Neural cell (in vitro differentiated cells): Measurements from ENCODE around the gene CDC23. TPM values are rescaled to one million over a fixed set of nuclear protein-coding genes. Genes with fewer than 3 reads are reported as not detected.
"Not testable (repeated sequence)": the region's sequence is repeated elsewhere in the genome, so short reads cannot be mapped to it uniquely, and the experiment has no call there.

Source experiments
- H2AFZ ChIP-seq: fragments of 200-600, 300-800 bp; sonication (generic), shearing (Covaris generic); 2 replicates; pipeline ENCODE4 v1.6.0; 2014; ENCODE audit warnings: low read depth, mild to moderate bottlenecking, antibody characterized with exemption, low read length, moderate library complexity
- H3F3A ChIP-seq: fragments of 200-600 bp; shearing (Covaris generic); 2 replicates; pipeline ENCODE4 v1.6.1; 2016; ENCODE audit warnings: mild to moderate bottlenecking, moderate library complexity, mixed read lengths, antibody characterized with exemption, low read length; ENCODE audit not compliant: insufficient read depth, poor library complexity, severe bottlenecking
- H3K27ac ChIP-seq: fragments of 200-600, 300-800 bp; sonication (generic), shearing (Covaris generic); 2 replicates; pipeline ENCODE4 v1.5.1; 2014; ENCODE audit warnings: mild to moderate bottlenecking, low read length, moderate library complexity
- H3K27me3 ChIP-seq: fragments of 300-800, 200-600 bp; sonication (generic), shearing (Covaris generic); 2 replicates; pipeline ENCODE4 v1.6.0; 2014; ENCODE audit warnings: mild to moderate bottlenecking, low read depth, low read length, moderate library complexity; ENCODE audit not compliant: insufficient read depth
- H3K36me3 ChIP-seq: fragments of 300-800, 200-600 bp; sonication (generic), shearing (Covaris generic); 2 replicates; pipeline ENCODE4 v1.5.1; 2014; ENCODE audit warnings: mild to moderate bottlenecking, antibody characterized with exemption, low read length, moderate library complexity; ENCODE audit not compliant: insufficient read depth
- H3K4me2 ChIP-seq: fragments of 300-800, 200-600 bp; sonication (generic), shearing (Covaris generic); 2 replicates; pipeline ENCODE4 v1.6.0; 2014; ENCODE audit warnings: mild to moderate bottlenecking, low read length
- H3K4me3 ChIP-seq: fragments of 300-800, 200-600 bp; sonication (generic), shearing (Covaris generic); 2 replicates; pipeline ENCODE4 v1.5.1; 2014; ENCODE audit warnings: mild to moderate bottlenecking, low read length, moderate library complexity
- H3K79me2 ChIP-seq: fragments of 200-600 bp; shearing (Covaris generic); replicated peaks from 2 replicates; pipeline ENCODE4 v1.6.0; 2014; ENCODE audit warnings: mild to moderate bottlenecking, low read length, moderate library complexity; ENCODE audit not compliant: insufficient read depth
- H3K9ac ChIP-seq: fragments of 300-800, 200-600 bp; sonication (generic), shearing (Covaris generic); 2 replicates; pipeline ENCODE4 v1.6.1; 2016; ENCODE audit warnings: mild to moderate bottlenecking, low read length, mixed read lengths
- H3K9me2 ChIP-seq: fragments of 200-600 bp; shearing (Covaris generic); 2 replicates; pipeline ENCODE4 v1.6.1; 2016; ENCODE audit warnings: mild to moderate bottlenecking, low read length, mixed read lengths; ENCODE audit not compliant: insufficient read depth
- H3K9me3 ChIP-seq: fragments of 200-600, 300-800 bp; sonication (generic), shearing (Covaris generic); 2 replicates; pipeline ENCODE4 v1.6.1; 2016; ENCODE audit warnings: mild to moderate bottlenecking, mixed run types, low read length, moderate library complexity, mixed read lengths
- H4K20me1 ChIP-seq: fragments of 200-600 bp; shearing (Covaris generic); 2 replicates; pipeline ENCODE4 v1.6.1; 2016; ENCODE audit warnings: mild to moderate bottlenecking, mixed run types; ENCODE audit not compliant: insufficient read depth
- EP300 ChIP-seq: fragments of 450-650 bp; conservative IDR thresholded peaks from 2 replicates; pipeline ENCODE4 v1.6.1; 2014; ENCODE audit warnings: antibody characterized with exemption, mild to moderate bottlenecking, moderate library complexity; ENCODE audit not compliant: poor library complexity, severe bottlenecking
- EZH2 ChIP-seq: fragments of 200-600, 300-800 bp; shearing (Covaris generic), sonication (generic); IDR thresholded peaks from 2 replicates; pipeline ENCODE4 v1.6.1; 2014; ENCODE audit warnings: antibody characterized with exemption, low read length, borderline replicate concordance, mild to moderate bottlenecking; ENCODE audit not compliant: insufficient read depth, poor library complexity, severe bottlenecking
- MXI1 ChIP-seq: fragments of 450-650 bp; conservative IDR thresholded peaks from 2 replicates; pipeline ENCODE4 v1.6.1; 2014; ENCODE audit warnings: antibody characterized with exemption, mild to moderate bottlenecking; ENCODE audit not compliant: poor library complexity, severe bottlenecking
- POLR2AphosphoS5 ChIP-seq: IDR thresholded peaks from 2 replicates; pipeline ENCODE4 v1.6.1; 2012
- RAD21 ChIP-seq: fragments of 450-650 bp; conservative IDR thresholded peaks from 2 replicates; pipeline ENCODE4 v1.6.1; 2014; ENCODE audit warnings: antibody characterized with exemption, mild to moderate bottlenecking, moderate library complexity
- REST ChIP-seq: IDR thresholded peaks from 2 replicates; pipeline ENCODE4 v1.6.1; 2012; ENCODE audit warnings: borderline replicate concordance
- SMC3 ChIP-seq: fragments of 450-650 bp; conservative IDR thresholded peaks from 2 replicates; pipeline ENCODE4 v1.6.1; 2014; ENCODE audit warnings: antibody characterized with exemption, mild to moderate bottlenecking, moderate library complexity; ENCODE audit not compliant: poor library complexity
- TAF1 ChIP-seq: IDR thresholded peaks from 2 replicates; pipeline ENCODE4 v1.6.1; 2012; ENCODE audit warnings: low read depth
- polyA plus RNA-seq: library from polyadenylated mRNA; depleted of rRNA; stranded (reverse); fragments of >200 nt; gene quantifications from 2 replicates; pipeline ENCODE4 v1.2.3, GENCODE V29; 2014
- TF ChIP-seq, protein P1 (sequence below): fragments of 450-650 bp; IDR thresholded peaks from 2 replicates; pipeline ENCODE4 v1.5.1; 2014; ENCODE audit warnings: antibody characterized with exemption, mild to moderate bottlenecking, moderate library complexity; ENCODE audit not compliant: poor library complexity, severe bottlenecking

Gene CDC23
- polyA plus RNA-seq, 1 donor from 2014 or later, result 52.9 TPM

GRCh38 chr5:138212828-138213160, 329 bp downstream of the CDC23 start:
- peaks cover 34% of the 10 kb centered on the region for H3K79me2 ChIP-seq

GRCh38 chr5:138210985-138211384, 2.1 kb downstream of the CDC23 start:
- H3K9me2 ChIP-seq, result no peaks in the 10 kb centered on the region
- peaks cover 37% of the 10 kb centered on the region for H3K79me2 ChIP-seq
- no peak overlapping the region for H3K4me3 ChIP-seq
- H3K9ac ChIP-seq, result no peak overlapping the region
- H3K36me3 ChIP-seq, result no peaks in the 10 kb centered on the region
- no peak overlapping the region for H2AFZ ChIP-seq
- no peak overlapping the region for H3K4me2 ChIP-seq
- H3K27ac ChIP-seq, result no peak overlapping the region
- no peaks in the 10 kb centered on the region for H3K9me3 ChIP-seq
- no peaks in the 10 kb centered on the region for H3F3A ChIP-seq
- no peak for TF ChIP-seq EZH2
- no peak for TF ChIP-seq RAD21
- TF ChIP-seq REST, result no peak
- TF ChIP-seq, protein P1, sequence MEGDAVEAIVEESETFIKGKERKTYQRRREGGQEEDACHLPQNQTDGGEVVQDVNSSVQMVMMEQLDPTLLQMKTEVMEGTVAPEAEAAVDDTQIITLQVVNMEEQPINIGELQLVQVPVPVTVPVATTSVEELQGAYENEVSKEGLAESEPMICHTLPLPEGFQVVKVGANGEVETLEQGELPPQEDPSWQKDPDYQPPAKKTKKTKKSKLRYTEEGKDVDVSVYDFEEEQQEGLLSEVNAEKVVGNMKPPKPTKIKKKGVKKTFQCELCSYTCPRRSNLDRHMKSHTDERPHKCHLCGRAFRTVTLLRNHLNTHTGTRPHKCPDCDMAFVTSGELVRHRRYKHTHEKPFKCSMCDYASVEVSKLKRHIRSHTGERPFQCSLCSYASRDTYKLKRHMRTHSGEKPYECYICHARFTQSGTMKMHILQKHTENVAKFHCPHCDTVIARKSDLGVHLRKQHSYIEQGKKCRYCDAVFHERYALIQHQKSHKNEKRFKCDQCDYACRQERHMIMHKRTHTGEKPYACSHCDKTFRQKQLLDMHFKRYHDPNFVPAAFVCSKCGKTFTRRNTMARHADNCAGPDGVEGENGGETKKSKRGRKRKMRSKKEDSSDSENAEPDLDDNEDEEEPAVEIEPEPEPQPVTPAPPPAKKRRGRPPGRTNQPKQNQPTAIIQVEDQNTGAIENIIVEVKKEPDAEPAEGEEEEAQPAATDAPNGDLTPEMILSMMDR, result no peak
- TF ChIP-seq POLR2AphosphoS5, result no peak
- no peak for TF ChIP-seq SMC3
- no peak for TF ChIP-seq MXI1
- TF ChIP-seq EP300, result no peak
- TF ChIP-seq TAF1, result no peak
- H3K27me3 ChIP-seq, result no peaks in the 10 kb centered on the region
- no peaks in the 10 kb centered on the region for H4K20me1 ChIP-seq

More at GRCh38 chr5:138212828-138213160, 329 bp downstream of the CDC23 start:
- H3K9me3 ChIP-seq, result no peaks in the 10 kb centered on the region
- H3K27me3 ChIP-seq, result no peaks in the 10 kb centered on the region
- H3K27ac ChIP-seq, result peak overlapping the region; percentile 82
- H3K9ac ChIP-seq, result peak overlapping the region; percentile 81
- peak overlapping the region; percentile 91 for H3K4me2 ChIP-seq
- peak overlapping the region; percentile 83 for H2AFZ ChIP-seq
- H3K4me3 ChIP-seq, result peak overlapping the region; percentile 89
- H3K9me2 ChIP-seq, result no peaks in the 10 kb centered on the region
- no peaks in the 10 kb centered on the region for H3F3A ChIP-seq
- no peaks in the 10 kb centered on the region for H4K20me1 ChIP-seq
- no peaks in the 10 kb centered on the region for H3K36me3 ChIP-seq
- no peak for TF ChIP-seq TAF1
- TF ChIP-seq SMC3, result peak; percentile 46

DNA sequence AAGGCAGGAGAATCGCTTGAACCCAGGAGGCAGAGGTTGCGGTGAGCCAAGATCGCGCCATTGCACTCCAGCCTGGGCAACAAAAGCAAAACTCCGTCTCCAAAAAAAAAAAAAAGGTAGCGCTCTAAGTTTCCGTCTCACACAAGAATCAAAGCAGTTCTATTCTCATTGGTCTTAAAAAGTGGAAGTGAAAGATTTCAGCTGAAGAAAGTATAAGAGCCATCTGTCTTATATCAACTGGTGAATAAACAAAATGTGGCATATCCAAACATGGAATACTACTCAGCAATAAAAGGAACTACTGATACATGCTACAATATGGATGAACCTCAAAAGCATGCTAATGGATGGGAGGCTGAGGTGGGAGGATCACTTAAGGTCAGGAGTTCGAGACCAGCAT, 19.3 kb downstream of the CDC23 start:
- H3K9ac ChIP-seq, H3K27me3 ChIP-seq, H4K20me1 ChIP-seq, H3K9me2 ChIP-seq, H3K27ac ChIP-seq, H3K79me2 ChIP-seq, H2AFZ ChIP-seq, H3K4me3 ChIP-seq, H3K9me3 ChIP-seq, H3F3A ChIP-seq, H3K36me3 ChIP-seq, H3K4me2 ChIP-seq: not testable (repeated sequence)
